ENCODE measurements around the gene PREX1. TPM values are rescaled to one million over a fixed set of nuclear protein-coding genes. Genes with fewer than 3 reads are reported as not detected.

Gene PREX1
- total RNA-seq, 2 donors from 2014 or later: 16.0 to 17.4 TPM

- no peak for DNase-seq
- intact Hi-C loops (cut with DNase I): no loop called here
- ATAC-seq: no peak
Measured at GRCh38 chr20:48631114-48632016, 196.4 kb downstream of the PREX1 start.

- ATAC-seq (no peak), DNase-seq (no peak)
- intact Hi-C loops (cut with DNase I): no loop called here
Measured at GRCh38 chr20:48630342-48631075, 197.3 kb downstream of the PREX1 start.

- no peak for DNase-seq
- no peak for ATAC-seq
- intact Hi-C loops (cut with DNase I): no loop called here
Measured at GRCh38 chr20:48629960-48630315, 197.9 kb downstream of the PREX1 start.

GRCh38 chr20:48629069-48629959, 198.5 kb downstream of the PREX1 start:
- intact Hi-C loops (cut with DNase I): no loop called here

GRCh38 chr20:48627737-48628128, 200.1 kb downstream of the PREX1 start:
- no peak for ATAC-seq
- intact Hi-C loops (cut with DNase I): no loop called here
- DNase-seq: no peak

More at GRCh38 chr20:48629069-48629959, 198.5 kb downstream of the PREX1 start:
- no peak for ATAC-seq
- no peak for DNase-seq

- intact Hi-C loops (cut with DNase I): no loop called here
- ATAC-seq (no peak), DNase-seq (no peak)
Measured at GRCh38 chr20:48626938-48627736, 200.7 kb downstream of the PREX1 start.

- DNase-seq: no peak
- intact Hi-C loops (cut with DNase I): no loop called here
- ATAC-seq: no peak
Measured at GRCh38 chr20:48626226-48626937, 201.4 kb downstream of the PREX1 start.

GRCh38 chr20:48625136-48625900, 202.5 kb downstream of the PREX1 start:
- ATAC-seq: no peak
- intact Hi-C loops (cut with DNase I): no loop called here
- no peak for DNase-seq

- DNase-seq (no peak), ATAC-seq (no peak)
- intact Hi-C loops (cut with DNase I): loop anchor here (5.0 kb wide), 2 partner anchors 947 to 962 kb away; no protein-coding TSS in a partner anchor
Measured at GRCh38 chr20:48624315-48625020, 203.3 kb downstream of the PREX1 start.

GRCh38 chr20:48623906-48624265, 203.9 kb downstream of the PREX1 start:
- DNase-seq: no peak
- intact Hi-C loops (cut with DNase I): loop anchor here (5.0 kb wide), 2 partner anchors 947 to 962 kb away; no protein-coding TSS in a partner anchor
- ATAC-seq: no peak

GRCh38 chr20:48623176-48623905, 204.5 kb downstream of the PREX1 start:
- ATAC-seq (no peak), DNase-seq (no peak)
- intact Hi-C loops (cut with DNase I): loop anchor here (5.0 kb wide), 2 partner anchors 946 to 961 kb away; no protein-coding TSS in a partner anchor

- ATAC-seq: no peak
- peak; percentile 16 for DNase-seq
- intact Hi-C loops (cut with DNase I): loop anchor here (5.0 kb wide), 2 partner anchors 945 to 960 kb away; no protein-coding TSS in a partner anchor
Measured at GRCh38 chr20:48622421-48622820, 205.4 kb downstream of the PREX1 start.

GRCh38 chr20:48621376-48622078, 206.3 kb downstream of the PREX1 start:
- DNase-seq (peak; percentile 20), ATAC-seq (no peak)
- intact Hi-C loops (cut with DNase I): loop anchor here (1.0 to 5.0 kb wide), 4 partner anchors 835 to 959 kb away; no protein-coding TSS in a partner anchor

- peak; percentile 91 to 94 for ATAC-seq
- DNase-seq: peak; percentile 89
- intact Hi-C loops (cut with DNase I): loop anchor here (1.0 to 5.0 kb wide), 5 partner anchors 834 to 958 kb away; no protein-coding TSS in a partner anchor
Measured at GRCh38 chr20:48620507-48621375, 207.1 kb downstream of the PREX1 start.
